CD4-positive, alpha-beta T cell treated with Interleukin-17A for 4 hours (primary cell): ENCODE data around the gene HOXD9.

Experiments used
- DNase-seq: peaks from one replicate; pipeline ENCODE4 v3.0.0-alpha.2; 2020; ENCODE audit warnings: mixed read lengths

HOXD9 gene

GRCh38 chr2:176172007-176172894 is 49.7 kb downstream of the HOXD9 start:
- no peak for DNase-seq

- DNase-seq: no peak
These were observed 50.5 kb downstream of the HOXD9 start for GRCh38 chr2:176172895-176173566.

- no peak for DNase-seq
These were observed 51.3 kb downstream of the HOXD9 start for GRCh38 chr2:176173567-176174381.

GRCh38 chr2:176174382-176174823 is 51.9 kb downstream of the HOXD9 start:
- no peak for DNase-seq
